H1 (cell line): ENCODE data around the gene RELL2. TPM values are rescaled to one million over a fixed set of nuclear protein-coding genes. Genes with fewer than 3 reads are reported as not detected.

ENCODE experiments used
- CTCF ChIA-PET: fragments of 300-600 bp; sonication (Branson Sonifier 250); formaldehyde crosslinking; loops from one replicate; lab custom pipeline; 2021; ENCODE audit not compliant: partially characterized antibody; lab: Charles Lee
- POLR2A ChIA-PET: fragments of 300-600 bp; sonication (Branson Sonifier 250); formaldehyde crosslinking; loops from one replicate; lab custom pipeline; 2021; ENCODE audit warnings: inconsistent platforms; ENCODE audit not compliant: partially characterized antibody; lab: Charles Lee
- DNase-seq, 2 experiments: peaks; one replicate each; pipeline versions ENCODE4 v3.0.0 to v3.0.0-alpha.2; 2010 to 2022; ENCODE audit warnings: low spot score in 2 of 2, low read depth in 1 of 2, mixed read lengths in 1 of 2
- FAIRE-seq: peaks from 2 replicates; lab custom pipeline; 2011; peaks lifted over from hg19 to GRCh38; lab: Jason Lieb, UNC
- H2AFZ ChIP-seq: 2 replicates; pipeline ENCODE4 v1.8.1; 2012; ENCODE audit warnings: low read length, inconsistent platforms
- H2AK5ac ChIP-seq: 2 replicates; pipeline ENCODE4 v1.6.1; 2013; ENCODE audit warnings: low read depth, low read length
- H2BK120ac ChIP-seq: replicated peaks from 2 replicates; pipeline ENCODE3; 2013; ENCODE audit warnings: low read depth, low read length, inconsistent platforms
- H2BK12ac ChIP-seq: 2 replicates; pipeline ENCODE4 v1.6.1; 2013; ENCODE audit warnings: low read depth, low read length
- H2BK15ac ChIP-seq: 2 replicates; pipeline ENCODE4 v1.6.1; 2013; ENCODE audit warnings: low read length
- H2BK20ac ChIP-seq: 2 replicates; pipeline ENCODE4 v1.6.1; 2013; ENCODE audit warnings: low read length
- H2BK5ac ChIP-seq: 2 replicates; pipeline ENCODE4 v1.6.1; 2013; ENCODE audit warnings: low read depth, low read length
- H3K14ac ChIP-seq: 2 replicates; pipeline ENCODE4 v1.6.1; 2013; ENCODE audit warnings: inconsistent platforms; ENCODE audit not compliant: insufficient read length
- H3K18ac ChIP-seq: 2 replicates; pipeline ENCODE4 v1.6.1; 2013; ENCODE audit warnings: low read length; ENCODE audit errors: extremely low read depth
- H3K23ac ChIP-seq: 2 replicates; pipeline ENCODE4 v1.6.1; 2013; ENCODE audit warnings: inconsistent platforms; ENCODE audit not compliant: insufficient read length
- H3K23me2 ChIP-seq: 2 replicates; pipeline ENCODE4 v1.6.1; 2013; ENCODE audit warnings: low read depth, low read length
- H3K27ac ChIP-seq: 2 replicates; pipeline ENCODE4 v1.6.1; 2011; ENCODE audit warnings: low read depth, low read length, inconsistent platforms
- H3K27me3 ChIP-seq, 4 experiments: replicated peaks in 1 of 4; 1 replicate in 1 of 4; 2 replicates in 3 of 4; pipeline versions ENCODE4 v1.6.1 to v1.8.1; 2011 to 2013; ENCODE audit warnings: low read length in 3 of 4, mild to moderate bottlenecking in 3 of 4, inconsistent platforms in 2 of 4, mixed read lengths in 2 of 4, moderate library complexity in 1 of 4; ENCODE audit not compliant: control insufficient read depth in 3 of 4, insufficient read depth in 3 of 4; ENCODE audit errors: extremely low read depth in 1 of 4
- H3K36me3 ChIP-seq, 4 experiments: 2 replicates each; pipeline versions ENCODE4 v1.6.1 to v1.8.1; 2011 to 2013; ENCODE audit warnings: mild to moderate bottlenecking in 4 of 4, low read length in 3 of 4, moderate library complexity in 2 of 4, control low read depth in 1 of 4, inconsistent platforms in 1 of 4; ENCODE audit not compliant: insufficient read depth in 4 of 4, control insufficient read depth in 2 of 4
- H3K4ac ChIP-seq: replicated peaks from 2 replicates; pipeline ENCODE3; 2013; ENCODE audit warnings: low read length, low read depth, mixed read lengths, inconsistent platforms; ENCODE audit not compliant: insufficient read length
- H3K4me1 ChIP-seq, 4 experiments: replicated peaks in 1 of 4; 1 replicate in 1 of 4; 2 replicates in 3 of 4; pipeline versions ENCODE4 v1.6.1 to v1.8.1; 2011 to 2013; ENCODE audit warnings: low read length in 3 of 4, inconsistent platforms in 2 of 4, mixed read lengths in 1 of 4; ENCODE audit not compliant: insufficient read depth in 4 of 4, control insufficient read depth in 3 of 4
- H3K4me2 ChIP-seq, 2 experiments: 2 replicates each; pipeline versions ENCODE4 v1.6.1 to v1.8.1; 2011 to 2013; ENCODE audit warnings: low read depth in 2 of 2, low read length in 2 of 2, control low read depth in 1 of 2, inconsistent platforms in 1 of 2, mild to moderate bottlenecking in 1 of 2; ENCODE audit not compliant: insufficient read depth in 1 of 2
- H3K4me3 ChIP-seq, 4 experiments: fragments of 200-600, 300-600 bp in 1 of 4; sonication (generic), shearing (Covaris generic), sonication (Bioruptor Twin) in 1 of 4; 2 replicates each; pipeline versions ENCODE4 v1.5.1 to v1.8.1; 2011 to 2016; ENCODE audit warnings: low read length in 4 of 4, low read depth in 3 of 4, control low read depth in 2 of 4, inconsistent platforms in 2 of 4, mild to moderate bottlenecking in 2 of 4, mixed read lengths in 1 of 4, moderate library complexity in 1 of 4; ENCODE audit not compliant: insufficient read depth in 2 of 4; ENCODE audit errors: extremely low read depth in 1 of 4
- H3K56ac ChIP-seq: replicated peaks from 2 replicates; pipeline ENCODE3; 2013; ENCODE audit warnings: low read depth, mild to moderate bottlenecking, mixed read lengths, low read length, inconsistent platforms; ENCODE audit not compliant: insufficient read length
- H3K79me1 ChIP-seq: 2 replicates; pipeline ENCODE4 v1.6.1; 2013; ENCODE audit warnings: low read depth, low read length, control low read depth
- H3K79me2 ChIP-seq, 2 experiments: 2 replicates each; pipeline versions ENCODE4 v1.6.1 to v1.8.1; 2012 to 2013; ENCODE audit warnings: low read length in 2 of 2, mild to moderate bottlenecking in 2 of 2, inconsistent platforms in 1 of 2; ENCODE audit not compliant: insufficient read depth in 2 of 2, control insufficient read depth in 1 of 2
- H3K9ac ChIP-seq, 4 experiments: replicated peaks in 1 of 4; 1 replicate in 1 of 4; 2 replicates in 3 of 4; pipeline versions ENCODE4 v1.6.1 to v1.8.1; 2011 to 2013; ENCODE audit warnings: low read depth in 3 of 4, low read length in 3 of 4, control low read depth in 2 of 4, mild to moderate bottlenecking in 2 of 4, moderate library complexity in 2 of 4, inconsistent platforms in 1 of 4; ENCODE audit errors: extremely low read depth in 1 of 4
- H3K9me3 ChIP-seq, 2 experiments: 2 replicates each; pipeline versions ENCODE4 v1.6.1 to v1.8.1; 2012 to 2013; ENCODE audit warnings: mild to moderate bottlenecking in 2 of 2, moderate library complexity in 2 of 2, control low read depth in 1 of 2, inconsistent platforms in 1 of 2, low read depth in 1 of 2, low read length in 1 of 2, mixed read lengths in 1 of 2; ENCODE audit not compliant: insufficient read depth in 2 of 2
- H4K20me1 ChIP-seq, 2 experiments: replicated peaks in 1 of 2; 2 replicates each; pipeline versions ENCODE3 to v1.8.1; 2011 to 2013; ENCODE audit warnings: inconsistent platforms in 2 of 2, low read length in 2 of 2, mild to moderate bottlenecking in 1 of 2; ENCODE audit not compliant: insufficient read depth in 2 of 2, control insufficient read depth in 1 of 2
- H4K5ac ChIP-seq: 2 replicates; pipeline ENCODE4 v1.6.1; 2013; ENCODE audit warnings: low read length, low read depth, mixed read lengths, inconsistent platforms; ENCODE audit not compliant: insufficient read length
- H4K8ac ChIP-seq: 2 replicates; pipeline ENCODE4 v1.8.0; 2013; ENCODE audit warnings: mild to moderate bottlenecking, moderate library complexity, low read length, inconsistent platforms; ENCODE audit not compliant: insufficient read depth; ENCODE audit errors: extremely low read depth
- H4K91ac ChIP-seq: replicated peaks from 2 replicates; pipeline ENCODE3; 2013; ENCODE audit warnings: low read length, mixed read lengths, inconsistent platforms; ENCODE audit not compliant: insufficient read length
- CBX8 ChIP-seq: fragments of 300-800, 300-1000 bp; sonication (generic); IDR thresholded peaks from 2 replicates; pipeline ENCODE4 v1.7.1; 2016; ENCODE audit warnings: low read depth, low read length, borderline replicate concordance
- JUND ChIP-seq: IDR thresholded peaks from 2 replicates; pipeline ENCODE4 v1.6.1; 2011; ENCODE audit warnings: mild to moderate bottlenecking, improper control_type of control experiment, low read length
- TEAD4 ChIP-seq: IDR thresholded peaks from 2 replicates; pipeline ENCODE4 v1.6.1; 2012; ENCODE audit warnings: low read depth, low read length, inconsistent platforms, mixed read lengths
- ZNF274 ChIP-seq: IDR thresholded peaks from 2 replicates; pipeline ENCODE4 v1.7.0; 2012; ENCODE audit warnings: low read length, borderline replicate concordance; ENCODE audit errors: extremely low read depth
- WGBS, 2 experiments: shearing (Covaris generic) in 1 of 2; methylation state at CpG; one replicate each; pipeline versions ENCODE4 v1.1.6 to v1.1.7; 2013 to 2015; ENCODE audit warnings: low lambda C conversion rate in 2 of 2, mixed read lengths in 2 of 2, inconsistent platforms in 1 of 2, low coverage in 1 of 2, missing lambda C conversion rate in 1 of 2; ENCODE audit not compliant: insufficient replicate concordance in 2 of 2, insufficient coverage in 1 of 2, insufficient read length in 1 of 2; ENCODE audit errors: extremely low coverage in 1 of 2, missing lambda C conversion rate in 1 of 2; 5-methylcytosine and 5-hydroxymethylcytosine counted together
- polyA plus RNA-seq, 7 experiments: library from polyadenylated mRNA; depleted of rRNA in 3 of 7; stranded (reverse) in 5 of 7; unstranded in 2 of 7; fragments of >200 nt in 5 of 7; fragments of 200-250 nt in 2 of 7; gene quantifications; 1 replicate in 5 of 7; 2 replicates in 1 of 7; 4 replicates in 1 of 7; pipeline versions ENCODE4 v1.2.1 to v1.2.3, GENCODE V29; 2011 to 2013; ENCODE audit warnings: missing spikeins in 2 of 7, mixed read lengths in 2 of 7
- total RNA-seq: library from RNA; stranded (reverse); fragmentation: NEBNext Ultra II Directional; extraction: Animal tissue kit (Norgen Biotek cat#: 25700); gene quantifications from 2 replicates; pipeline ENCODE4 v1.2.1, GENCODE V29; 2021

Gene RELL2
- total and polyA plus RNA-seq, 2 of the 8 experiments (the other 6 are each of a cell fraction or from before 2014, with no cell fraction given), result 18.6 to 23.7 TPM

GRCh38 chr5:141598391-141599345 lies 38.1 kb upstream of the RELL2 start:
- H3K4me2 ChIP-seq, result no peak overlapping the region

More at GRCh38 chr5:141598391-141599345, 38.1 kb upstream of the RELL2 start:
- H3K79me1 ChIP-seq, result peaks cover 4% of the 10 kb centered on the region; the same call in 1 of the 2 replicates
- H3K4me1 ChIP-seq, result no peaks in the 10 kb centered on the region; a peak in 1 of 7 replicates
- H2BK20ac ChIP-seq, result no peak overlapping the region
- H3K27me3 ChIP-seq, result no peaks in the 10 kb centered on the region
- no peak overlapping the region for H4K5ac ChIP-seq
- H3K56ac ChIP-seq, result no peak overlapping the region
- no peak for DNase-seq
- no peaks in the 10 kb centered on the region for H3K36me3 ChIP-seq
- no peak overlapping the region for H4K8ac ChIP-seq
- no peak overlapping the region for H2BK12ac ChIP-seq
- WGBS, 2 experiments, result 93% methylated on average over 3 of the region's 3 CpGs; no CpG with 5 or more reads in 1 of the 2 experiments
- no peaks in the 10 kb centered on the region for H3K9me3 ChIP-seq
- no peak overlapping the region for H2BK120ac ChIP-seq
- FAIRE-seq, result no peak
- H3K79me2 ChIP-seq, result peaks cover 0 to 71% of the 10 kb centered on the region in 2 experiments; a peak in 3 of 4 replicates
- no peak overlapping the region for H2BK15ac ChIP-seq
- no peak overlapping the region for H3K23ac ChIP-seq
- no peak overlapping the region for H3K4me3 ChIP-seq
- no peak overlapping the region for H2AK5ac ChIP-seq
- no peak overlapping the region for H3K27ac ChIP-seq
- ChIA-PET CTCF (interaction anchor here (1.9 to 4.0 kb wide), 4 partner anchors 11 to 44 kb away, joined by 5 to 46 read pairs (median 8); partner anchors contain the start of gene DIAPH1), POLR2A (interaction anchor here (0.8 to 2.8 kb wide), 4 partner anchors 10 to 25 kb away, joined by 4 to 10 read pairs (median 6); partner anchors contain the start of gene DIAPH1)
- no peak for TF ChIP-seq ZNF274
- no peak for TF ChIP-seq TEAD4
- no peak for TF ChIP-seq CBX8
- no peak for TF ChIP-seq JUND
- H3K9ac ChIP-seq, result no peak overlapping the region
- H2AFZ ChIP-seq, result no peak overlapping the region
- H4K91ac ChIP-seq, result no peak overlapping the region
- H3K23me2 ChIP-seq, result no peaks in the 10 kb centered on the region
- no peak overlapping the region for H3K14ac ChIP-seq
- H4K20me1 ChIP-seq, result peaks cover 4 to 6% of the 10 kb centered on the region in 2 experiments
- H2BK5ac ChIP-seq, result no peak overlapping the region
- no peak overlapping the region for H3K18ac ChIP-seq
- H3K4ac ChIP-seq, result no peak overlapping the region
